Measurements from ENCODE around the gene ONECUT3. TPM values are rescaled to one million over a fixed set of nuclear protein-coding genes. Genes with fewer than 3 reads are reported as not detected.

ONECUT3 gene
- total and polyA plus RNA-seq, 9 of the 15 experiments (the other 6 are each of a cell fraction or from before 2014, with no cell fraction given), result not detected

- no peak for TF ChIP-seq ZNF511 (CRISPR knock-in tag; IDR thresholded peaks at IDR 0.05)
- no peak for TF ChIP-seq SIN3B (IDR thresholded peaks at IDR 0.05; ENCODE audit: low read depth)
- TF ChIP-seq ARID2 (IDR thresholded peaks at IDR 0.05), result no peak
- peak in 2 of 3 experiments; percentile 39 to 70 for TF ChIP-seq YY1 (IDR thresholded peaks at IDR 0.05; ENCODE audit: borderline replicate concordance in 1 of 3, control insufficient read depth in 1 of 3, extremely low read depth in 1 of 3, insufficient read depth in 3 of 3, insufficient read length in 1 of 3, insufficient replicate concordance in 2 of 3, low read depth in 1 of 3, low read length in 2 of 3)
- TF ChIP-seq NELFE (IDR thresholded peaks at IDR 0.05; ENCODE audit: insufficient read depth, insufficient read length), result no peak
- TF ChIP-seq KLF13 (tag; IDR thresholded peaks at IDR 0.05; ENCODE audit: borderline replicate concordance, low read depth), result no peak
- TF ChIP-seq E2F4 (CRISPR knock-in tag; IDR thresholded peaks at IDR 0.05; ENCODE audit: low read depth), result no peak
- TF ChIP-seq BRF2 (IDR thresholded peaks at IDR 0.05; ENCODE audit: borderline replicate concordance, insufficient read depth, insufficient read length), result no peak
- no peak for TF ChIP-seq PPARD (CRISPR knock-in tag; IDR thresholded peaks at IDR 0.05)
- no peak for TF ChIP-seq HNRNPK (IDR thresholded peaks at IDR 0.05; ENCODE audit: low read depth, low read length, poor library complexity, severe bottlenecking)
- TF ChIP-seq TEAD4 (IDR thresholded peaks at IDR 0.05; ENCODE audit: low read length), result no peak
- TF ChIP-seq TEAD4 (CRISPR knock-in tag; IDR thresholded peaks at IDR 0.05; ENCODE audit: borderline replicate concordance), result no peak
- TF ChIP-seq ZBTB8A (IDR thresholded peaks at IDR 0.05; ENCODE audit: partially characterized antibody), result no peak
- TF ChIP-seq ERF (CRISPR knock-in tag; IDR thresholded peaks at IDR 0.05), result no peak
- TF ChIP-seq ZNF764 (CRISPR knock-in tag; IDR thresholded peaks at IDR 0.05; ENCODE audit: low read depth), result no peak
- TF ChIP-seq ZNF398 (CRISPR knock-in tag; IDR thresholded peaks at IDR 0.05), result no peak
- TF ChIP-seq HEY1 (CRISPR knock-in tag; IDR thresholded peaks at IDR 0.05; ENCODE audit: borderline replicate concordance), result no peak
- no peak for TF ChIP-seq BDP1 (IDR thresholded peaks at IDR 0.05; ENCODE audit: insufficient read depth, insufficient read length)
- no peak for TF ChIP-seq RBM15 (IDR thresholded peaks at IDR 0.05; ENCODE audit: insufficient read depth, low read length)
- peak in 1 of 2 experiments; percentile 70; a peak in 1 of 4 replicates for TF ChIP-seq KDM4B (IDR thresholded peaks at IDR 0.05; ENCODE audit: borderline replicate concordance in 2 of 2, low read depth in 1 of 2)
- 0 out of 2 replicates have a peak, but pooled peaks have one; percentile 20 for TF ChIP-seq MEF2D (tag; conservative IDR thresholded peaks at IDR 0.05; ENCODE audit: low read depth)
Measured at GRCh38 chr19:1747285-1748114, 5.8 kb upstream of the ONECUT3 start (continued).
